ENCODE results near the gene TCF25.

TCF25 gene

GRCh38 chr16:89957216-89957785 is 83.9 kb downstream of the TCF25 start:
- H3K4me3 ChIP-seq (ENCODE audit: low read length) = no peak overlapping the region
- H3K36me3 ChIP-seq (ENCODE audit: control insufficient read depth, insufficient read depth, low read length) = peaks cover 17% of the 10 kb centered on the region
- no peaks in the 10 kb centered on the region for H3K4me1 ChIP-seq (ENCODE audit: control insufficient read depth, insufficient read depth, low read length)
- H3K27me3 ChIP-seq (ENCODE audit: control insufficient read depth, insufficient read depth, low read length) = no peaks in the 10 kb centered on the region
- no peak overlapping the region for H3K9ac ChIP-seq (ENCODE audit: low read length)
- H3K27ac ChIP-seq (ENCODE audit: low read depth, low read length) = no peak overlapping the region

- no peaks in the 10 kb centered on the region for H3K27me3 ChIP-seq (ENCODE audit: control insufficient read depth, insufficient read depth, low read length)
- H3K36me3 ChIP-seq (ENCODE audit: control insufficient read depth, insufficient read depth, low read length) = peaks cover 17% of the 10 kb centered on the region
- no peak overlapping the region for H3K4me3 ChIP-seq (ENCODE audit: low read length)
- H3K4me1 ChIP-seq (ENCODE audit: control insufficient read depth, insufficient read depth, low read length) = no peaks in the 10 kb centered on the region
- no peak overlapping the region for H3K9ac ChIP-seq (ENCODE audit: low read length)
- no peak overlapping the region for H3K27ac ChIP-seq (ENCODE audit: low read depth, low read length)
These were observed 84.7 kb downstream of the TCF25 start for GRCh38 chr16:89958068-89958467.

GRCh38 chr16:89958596-89958995 is 85.2 kb downstream of the TCF25 start:
- Histone ChIP-seq H3K27me3 (ENCODE audit: control insufficient read depth, insufficient read depth, low read length) (no peaks in the 10 kb centered on the region), H3K9ac (ENCODE audit: low read length) (no peak overlapping the region), H3K27ac (ENCODE audit: low read depth, low read length) (no peak overlapping the region), H3K36me3 (ENCODE audit: control insufficient read depth, insufficient read depth, low read length) (peaks cover 17% of the 10 kb centered on the region), H3K4me1 (ENCODE audit: control insufficient read depth, insufficient read depth, low read length) (no peaks in the 10 kb centered on the region), H3K4me3 (ENCODE audit: low read length) (no peak overlapping the region)

GRCh38 chr16:89960966-89961365 is 87.6 kb downstream of the TCF25 start:
- Histone ChIP-seq H3K4me1 (ENCODE audit: control insufficient read depth, insufficient read depth, low read length) (no peaks in the 10 kb centered on the region), H3K36me3 (ENCODE audit: control insufficient read depth, insufficient read depth, low read length) (peaks cover 12% of the 10 kb centered on the region), H3K27ac (ENCODE audit: low read depth, low read length) (no peak overlapping the region), H3K4me3 (ENCODE audit: low read length) (no peak overlapping the region), H3K9ac (ENCODE audit: low read length) (no peak overlapping the region), H3K27me3 (ENCODE audit: control insufficient read depth, insufficient read depth, low read length) (no peaks in the 10 kb centered on the region)
